IMR-90 (cell line): ENCODE measurements around the gene WBP2NL. TPM values are rescaled to one million over a fixed set of nuclear protein-coding genes. Genes with fewer than 3 reads are reported as not detected.
A peak's percentile ranks its signal among the peaks of the same experiment; 100 is the strongest.

ENCODE experiments used
- ATAC-seq: fragments of 200-7000 bp; cut with Tn5 transposase; 2 replicates; pipeline ENCODE4 v1.9.1; 2020; ENCODE audit warnings: low read depth, mild to moderate bottlenecking, moderate library complexity
- BruUV-seq: library from RNA; stranded (reverse); fragments of 400-500 nt; replicated peaks from 2 replicates; lab custom pipeline; 2021; lab: Mats Ljungman, UMichigan
- CTCF ChIA-PET: fragments of 300-600 bp; formaldehyde crosslinking; extraction: SDS; loops from one replicate; lab custom pipeline; 2021; ENCODE audit warnings: antibody characterized with exemption; lab: Yijun Ruan, JAX
- POLR2A ChIA-PET: fragments of 300-600 bp; sonication (Branson Sonifier 250); formaldehyde crosslinking; loops from one replicate; lab custom pipeline; 2022; ENCODE audit warnings: antibody characterized with exemption; ENCODE audit not compliant: unreplicated experiment; lab: Charles Lee
- DNase-seq: peaks from one replicate; pipeline ENCODE4 v3.0.0; 2013
- H2AFZ ChIP-seq: replicated peaks from 2 replicates; pipeline ENCODE3; 2013; ENCODE audit warnings: low read length, mild to moderate bottlenecking; ENCODE audit not compliant: poor library complexity
- H2AK5ac ChIP-seq: 2 replicates; pipeline ENCODE4 v1.6.1; 2013; ENCODE audit warnings: low read depth, low read length, inconsistent platforms
- H2AK9ac ChIP-seq: replicated peaks from 2 replicates; pipeline ENCODE3; 2013; ENCODE audit warnings: mild to moderate bottlenecking, low read depth, low read length, moderate library complexity; ENCODE audit not compliant: poor library complexity
- H2BK120ac ChIP-seq: 2 replicates; pipeline ENCODE4 v1.6.1; 2013; ENCODE audit warnings: low read depth, low read length, inconsistent platforms
- H2BK15ac ChIP-seq: 3 replicates; pipeline ENCODE4 v1.6.1; 2013; ENCODE audit warnings: low read depth, low read length, inconsistent platforms
- H2BK20ac ChIP-seq: 2 replicates; pipeline ENCODE4 v1.6.1; 2013; ENCODE audit warnings: low read depth, mild to moderate bottlenecking, inconsistent platforms, low read length, moderate library complexity
- H2BK5ac ChIP-seq: 2 replicates; pipeline ENCODE4 v1.6.1; 2013; ENCODE audit warnings: mild to moderate bottlenecking, low read depth, low read length, inconsistent platforms; ENCODE audit not compliant: poor library complexity, severe bottlenecking
- H3K14ac ChIP-seq: replicated peaks from 2 replicates; pipeline ENCODE4 v1.6.1; 2013; ENCODE audit warnings: low read depth, low read length, inconsistent platforms
- H3K18ac ChIP-seq: 2 replicates; pipeline ENCODE4 v1.6.1; 2013; ENCODE audit warnings: low read depth, low read length, control low read depth
- H3K23ac ChIP-seq: 2 replicates; pipeline ENCODE4 v1.6.1; 2013; ENCODE audit warnings: low read depth, low read length, inconsistent platforms
- H3K27ac ChIP-seq: 2 replicates; pipeline ENCODE4 v1.5.1; 2013; ENCODE audit warnings: mild to moderate bottlenecking, control low read depth, low read length; ENCODE audit not compliant: insufficient read depth
- H3K27me3 ChIP-seq: 2 replicates; pipeline ENCODE4 v1.6.1; 2013; ENCODE audit warnings: low read length; ENCODE audit not compliant: control insufficient read depth, insufficient read depth
- H3K36me3 ChIP-seq: 2 replicates; pipeline ENCODE4 v1.6.1; 2013; ENCODE audit warnings: low read length, mixed read lengths; ENCODE audit not compliant: control insufficient read depth, insufficient read depth
- H3K4ac ChIP-seq: 2 replicates; pipeline ENCODE4 v1.6.1; 2013; ENCODE audit warnings: low read depth, low read length, inconsistent platforms
- H3K4me1 ChIP-seq: 2 replicates; pipeline ENCODE4 v1.6.1; 2013; ENCODE audit warnings: low read length, mixed read lengths; ENCODE audit not compliant: control insufficient read depth, insufficient read depth
- H3K4me2 ChIP-seq: 2 replicates; pipeline ENCODE4 v1.6.1; 2013; ENCODE audit warnings: low read depth, mild to moderate bottlenecking, control low read depth, low read length, moderate library complexity
- H3K4me3 ChIP-seq: 2 replicates; pipeline ENCODE4 v1.5.1; 2013; ENCODE audit warnings: low read depth, mild to moderate bottlenecking, control low read depth, low read length, moderate library complexity; ENCODE audit not compliant: insufficient read depth
- H3K56ac ChIP-seq: 2 replicates; pipeline ENCODE4 v1.6.1; 2013; ENCODE audit warnings: low read length, inconsistent platforms; ENCODE audit not compliant: insufficient read depth; ENCODE audit errors: extremely low read depth
- H3K79me1 ChIP-seq, 2 experiments: 2 replicates each; pipeline ENCODE4 v1.6.1; 2013; ENCODE audit warnings: low read length in 2 of 2, inconsistent platforms in 1 of 2, low read depth in 1 of 2
- H3K9ac ChIP-seq: 2 replicates; pipeline ENCODE4 v1.6.1; 2013; ENCODE audit warnings: low read depth, low read length, control low read depth
- H3K9me1 ChIP-seq: 2 replicates; pipeline ENCODE4 v1.6.1; 2013; ENCODE audit warnings: low read length, inconsistent platforms; ENCODE audit not compliant: insufficient read depth
- H3K9me3 ChIP-seq: 2 replicates; pipeline ENCODE4 v1.6.1; 2013; ENCODE audit warnings: low read length; ENCODE audit not compliant: control insufficient read depth, insufficient read depth
- H4K20me1 ChIP-seq: 2 replicates; pipeline ENCODE4 v1.6.1; 2013; ENCODE audit warnings: low read length, inconsistent platforms; ENCODE audit not compliant: insufficient read depth
- H4K5ac ChIP-seq: 2 replicates; pipeline ENCODE4 v1.6.1; 2013; ENCODE audit warnings: mild to moderate bottlenecking, low read depth, low read length, control low read depth
- H4K8ac ChIP-seq, 2 experiments: 2 replicates each; pipeline ENCODE4 v1.6.1; 2013; ENCODE audit warnings: low read depth in 2 of 2, low read length in 2 of 2, control low read depth in 1 of 2, inconsistent platforms in 1 of 2
- H4K91ac ChIP-seq: 2 replicates; pipeline ENCODE4 v1.6.1; 2013; ENCODE audit warnings: low read depth, low read length, inconsistent platforms; ENCODE audit not compliant: insufficient read depth
- BHLHE40 ChIP-seq: fragments of 150-350 bp; IDR thresholded peaks from 2 replicates; pipeline ENCODE4 v1.6.1; 2016; ENCODE audit warnings: mild to moderate bottlenecking, low read depth, low read length
- CEBPB ChIP-seq: IDR thresholded peaks from 2 replicates; pipeline ENCODE4 v1.6.1; 2012; ENCODE audit warnings: low read depth, low read length, improper control_type of control experiment
- CHD1 ChIP-seq: IDR thresholded peaks from 2 replicates; pipeline ENCODE4 v1.6.1; 2012; ENCODE audit warnings: low read depth, low read length, improper control_type of control experiment
- FOS ChIP-seq: fragments of 150-350 bp; IDR thresholded peaks from 2 replicates; pipeline ENCODE4 v1.6.1; 2016; ENCODE audit warnings: low read depth, low read length
- MAFK ChIP-seq: IDR thresholded peaks from 2 replicates; pipeline ENCODE4 v1.6.1; 2012; ENCODE audit warnings: low read depth, low read length, improper control_type of control experiment
- MAZ ChIP-seq: IDR thresholded peaks from 2 replicates; pipeline ENCODE4 v1.6.1; 2012; ENCODE audit warnings: low read depth, mild to moderate bottlenecking, low read length, improper control_type of control experiment, moderate library complexity, borderline replicate concordance
- MXI1 ChIP-seq: IDR thresholded peaks from 2 replicates; pipeline ENCODE4 v1.6.1; 2012; ENCODE audit warnings: low read depth, mild to moderate bottlenecking, low read length, moderate library complexity, borderline replicate concordance
- NFE2L2 ChIP-seq: fragments of 150-350 bp; IDR thresholded peaks from 2 replicates; pipeline ENCODE4 v1.6.1; 2016; ENCODE audit warnings: low read depth, mild to moderate bottlenecking, low read length
- POLR2A ChIP-seq: IDR thresholded peaks from 2 replicates; pipeline ENCODE4 v1.6.1; 2012; ENCODE audit warnings: mild to moderate bottlenecking, low read depth, low read length
- RAD21 ChIP-seq: IDR thresholded peaks from 2 replicates; pipeline ENCODE4 v1.6.1; 2012; ENCODE audit warnings: low read length, improper control_type of control experiment
- RCOR1 ChIP-seq: IDR thresholded peaks from 2 replicates; pipeline ENCODE4 v1.6.1; 2012; ENCODE audit warnings: mild to moderate bottlenecking, low read length, improper control_type of control experiment; ENCODE audit not compliant: insufficient replicate concordance
- RFX5 ChIP-seq: IDR thresholded peaks from 2 replicates; pipeline ENCODE4 v1.8.0; 2012; ENCODE audit warnings: low read depth, mild to moderate bottlenecking, low read length, moderate library complexity
- SMC3 ChIP-seq: fragments of 150-350 bp; IDR thresholded peaks from 2 replicates; pipeline ENCODE4 v1.6.1; 2016; ENCODE audit warnings: low read depth, mild to moderate bottlenecking, antibody characterized with exemption, low read length, moderate library complexity
- USF2 ChIP-seq: fragments of 150-350 bp; IDR thresholded peaks from 2 replicates; pipeline ENCODE4 v1.6.1; 2017; ENCODE audit warnings: mild to moderate bottlenecking, antibody characterized with exemption, low read length, low read depth
- WGBS, 2 experiments: methylation state at CpG; one replicate each; pipeline versions ENCODE4 v1.1.5 to v1.1.7; 2013; ENCODE audit warnings: missing lambda C conversion rate in 2 of 2; ENCODE audit not compliant: insufficient read length in 1 of 2; ENCODE audit errors: extremely low coverage in 2 of 2; 5-methylcytosine and 5-hydroxymethylcytosine counted together
- dilution Hi-C: fragments of 300-500 bp; cut with HindIII; formaldehyde crosslinking; loops from one replicate; pipeline ENCODE4 v1.14.3; 2018; ENCODE audit warnings: low sequenced_read_pairs; ENCODE audit not compliant: unreplicated experiment
- in situ Hi-C: fragments of 300-500 bp; cut with MboI; formaldehyde crosslinking; loops from 3 replicates; pipeline ENCODE4 v1.14.3; 2019; ENCODE audit warnings: low sequenced_read_pairs, inconsistent platforms, mixed read lengths
- intact Hi-C: fragments of 100-400 bp; cut with micrococcal nuclease; formaldehyde crosslinking; loops from 2 replicates; pipeline ENCODE4 v1.10.0; 2022
- polyA plus RNA-seq, 3 experiments: library from polyadenylated mRNA; depleted of rRNA; stranded (reverse); fragments of >200 nt; gene quantifications; 2 replicates each; pipeline ENCODE4 v1.2.3, GENCODE V29; 2012; ENCODE audit warnings: low replicate concordance in 1 of 3
- total RNA-seq: library from RNA; depleted of rRNA; stranded (reverse); fragments of >200 nt; gene quantifications from 2 replicates; pipeline ENCODE4 v1.2.3, GENCODE V29; 2012
- TF ChIP-seq, protein P1 (sequence below): fragments of 150-350 bp; IDR thresholded peaks from 2 replicates; pipeline ENCODE4 v1.6.1; 2016; ENCODE audit warnings: low read depth, mild to moderate bottlenecking, low read length, moderate library complexity, borderline replicate concordance
- TF ChIP-seq, protein P2 (sequence below): conservative IDR thresholded peaks from 2 replicates; pipeline ENCODE4 v1.5.1; 2012; ENCODE audit warnings: mild to moderate bottlenecking, low read depth, low read length, improper control_type of control experiment

The WBP2NL gene
- total and polyA plus RNA-seq, 2 of the 4 experiments (the other 2 are of a cell fraction) = not detected

GRCh38 chr22:41968601-41969000, 30.0 kb upstream of the WBP2NL start:
- TF ChIP-seq FOS = no peak
- TF ChIP-seq CHD1 = no peak
- no peak for TF ChIP-seq MXI1
- no peak for TF ChIP-seq POLR2A
- no peak for TF ChIP-seq NFE2L2
- no peak for TF ChIP-seq MAZ
- TF ChIP-seq CEBPB = no peak
- TF ChIP-seq SMC3 = no peak
- no peak for TF ChIP-seq RFX5
- TF ChIP-seq, protein P1, sequence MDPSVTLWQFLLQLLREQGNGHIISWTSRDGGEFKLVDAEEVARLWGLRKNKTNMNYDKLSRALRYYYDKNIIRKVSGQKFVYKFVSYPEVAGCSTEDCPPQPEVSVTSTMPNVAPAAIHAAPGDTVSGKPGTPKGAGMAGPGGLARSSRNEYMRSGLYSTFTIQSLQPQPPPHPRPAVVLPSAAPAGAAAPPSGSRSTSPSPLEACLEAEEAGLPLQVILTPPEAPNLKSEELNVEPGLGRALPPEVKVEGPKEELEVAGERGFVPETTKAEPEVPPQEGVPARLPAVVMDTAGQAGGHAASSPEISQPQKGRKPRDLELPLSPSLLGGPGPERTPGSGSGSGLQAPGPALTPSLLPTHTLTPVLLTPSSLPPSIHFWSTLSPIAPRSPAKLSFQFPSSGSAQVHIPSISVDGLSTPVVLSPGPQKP = no peak
- TF ChIP-seq USF2 = no peak
- TF ChIP-seq, protein P2, sequence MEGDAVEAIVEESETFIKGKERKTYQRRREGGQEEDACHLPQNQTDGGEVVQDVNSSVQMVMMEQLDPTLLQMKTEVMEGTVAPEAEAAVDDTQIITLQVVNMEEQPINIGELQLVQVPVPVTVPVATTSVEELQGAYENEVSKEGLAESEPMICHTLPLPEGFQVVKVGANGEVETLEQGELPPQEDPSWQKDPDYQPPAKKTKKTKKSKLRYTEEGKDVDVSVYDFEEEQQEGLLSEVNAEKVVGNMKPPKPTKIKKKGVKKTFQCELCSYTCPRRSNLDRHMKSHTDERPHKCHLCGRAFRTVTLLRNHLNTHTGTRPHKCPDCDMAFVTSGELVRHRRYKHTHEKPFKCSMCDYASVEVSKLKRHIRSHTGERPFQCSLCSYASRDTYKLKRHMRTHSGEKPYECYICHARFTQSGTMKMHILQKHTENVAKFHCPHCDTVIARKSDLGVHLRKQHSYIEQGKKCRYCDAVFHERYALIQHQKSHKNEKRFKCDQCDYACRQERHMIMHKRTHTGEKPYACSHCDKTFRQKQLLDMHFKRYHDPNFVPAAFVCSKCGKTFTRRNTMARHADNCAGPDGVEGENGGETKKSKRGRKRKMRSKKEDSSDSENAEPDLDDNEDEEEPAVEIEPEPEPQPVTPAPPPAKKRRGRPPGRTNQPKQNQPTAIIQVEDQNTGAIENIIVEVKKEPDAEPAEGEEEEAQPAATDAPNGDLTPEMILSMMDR = no peak
- no peak for TF ChIP-seq MAFK
- no peak for TF ChIP-seq RAD21
- no peak for TF ChIP-seq RCOR1
- no peak for TF ChIP-seq BHLHE40
- H4K91ac ChIP-seq = no peak overlapping the region
- dilution Hi-C loops (no loop called here), in situ Hi-C loops (loop anchor here (5.0 kb wide), 1 partner anchor 474 kb away; no protein-coding TSS in a partner anchor), intact Hi-C loops (no loop called here)
- ChIA-PET POLR2A (no interaction called here), CTCF (interaction anchor here (1.0 kb wide), 1 partner anchor 123 kb away, joined by 3 read pairs; no protein-coding TSS in a partner anchor)
- no peak overlapping the region for H3K27ac ChIP-seq
- no peak overlapping the region for H3K4me3 ChIP-seq
- peak overlapping the region; percentile 53 for H2AFZ ChIP-seq
- no peak overlapping the region for H2BK120ac ChIP-seq
- H3K9me1 ChIP-seq = no peaks in the 10 kb centered on the region
- H2BK20ac ChIP-seq = no peak overlapping the region
- H3K27me3 ChIP-seq = peaks cover 29% of the 10 kb centered on the region
- H3K56ac ChIP-seq = no peak overlapping the region
- H3K9me3 ChIP-seq = no peaks in the 10 kb centered on the region
- no peaks in the 10 kb centered on the region; the same call in 1 of the 2 replicates for H3K4me1 ChIP-seq
- DNase-seq (peak; percentile 42), ATAC-seq (no peak)
- H2BK15ac ChIP-seq = no peak overlapping the region
- no peak overlapping the region for H4K5ac ChIP-seq
- no peaks in the 10 kb centered on the region for H3K79me1 ChIP-seq
- H3K18ac ChIP-seq = no peak overlapping the region
- no peak overlapping the region for H2BK5ac ChIP-seq
- no peak overlapping the region; the same call in 1 of the 2 replicates for H2AK5ac ChIP-seq
- H3K23ac ChIP-seq = no peak overlapping the region
- H3K9ac ChIP-seq = no peak overlapping the region
- H3K4ac ChIP-seq = no peak overlapping the region
- no peaks in the 10 kb centered on the region for H4K20me1 ChIP-seq
- H4K8ac ChIP-seq = no peak overlapping the region
- BruUV-seq = no TSS peak
- H3K36me3 ChIP-seq = no peaks in the 10 kb centered on the region
- 0% methylated on average over 1 of the region's 9 CpGs; no CpG with 5 or more reads in 1 of the 2 experiments for WGBS, 2 experiments
- no peak overlapping the region for H3K4me2 ChIP-seq
- no peak overlapping the region for H3K14ac ChIP-seq
- peak overlapping the region; percentile 15 for H2AK9ac ChIP-seq
